Activated CD4-positive, alpha-beta T cell treated with anti-CD3 and anti-CD28 coated beads for 48 hours (primary cell): Measurements from ENCODE around the gene BLTP3A.

ENCODE experiments used
- DNase-seq: peaks from one replicate; pipeline ENCODE4 v3.0.0-alpha.2; 2020

The BLTP3A gene

GRCh38 chr6:34836451-34836850 lies 44.6 kb downstream of the BLTP3A start:
- DNase-seq: no peak

GRCh38 chr6:34837528-34837927 lies 45.6 kb downstream of the BLTP3A start:
- DNase-seq: no peak

DNA sequence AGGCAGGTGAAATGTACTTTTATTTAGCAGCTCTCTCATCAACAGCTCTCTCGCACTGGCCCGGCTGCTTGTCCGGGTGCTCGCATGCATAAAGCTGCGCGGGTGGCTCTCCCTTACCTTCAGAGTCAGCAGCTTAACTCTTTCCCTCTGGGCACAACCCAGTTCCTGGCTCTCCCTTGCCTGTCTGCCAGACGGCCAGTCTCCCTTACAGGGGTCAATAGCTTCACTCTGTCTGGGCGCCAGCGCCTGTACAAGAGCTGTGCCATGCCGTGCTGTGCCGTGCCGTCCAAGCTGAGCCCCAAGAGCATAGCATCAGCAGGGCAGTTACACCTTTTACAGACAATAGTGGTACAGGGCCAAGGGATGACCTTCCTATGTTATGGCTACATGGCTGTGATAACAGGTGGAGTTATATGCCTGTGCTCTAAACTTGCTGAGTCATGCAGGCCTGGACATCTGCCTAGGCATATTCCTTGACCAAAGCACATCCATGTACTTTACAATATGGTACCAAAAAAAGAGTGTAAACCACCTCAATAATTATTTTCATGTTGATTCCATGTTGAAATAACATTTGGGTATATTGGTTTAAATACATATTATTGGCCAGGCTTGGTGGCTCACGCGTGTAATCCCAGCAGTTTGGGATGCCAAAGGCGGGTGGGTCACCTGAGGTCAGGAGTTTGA lies 47.9 kb downstream of the BLTP3A start:
- DNase-seq: no peak
